GM23338 (cell line): ENCODE data around the gene CYFIP2. TPM values are rescaled to one million over a fixed set of nuclear protein-coding genes. Genes with fewer than 3 reads are reported as not detected.

ENCODE experiments used
- ATAC-seq: fragments of 200-7000 bp; cut with Tn5 transposase; 3 replicates; pipeline ENCODE4 v1.9.1; 2020
- DNase-seq: peaks from one replicate; pipeline ENCODE4 v3.0.0-alpha.2; 2015; ENCODE audit warnings: low spot score
- H2AFZ ChIP-seq: fragments of 200-600 bp; sonication (generic); 2 replicates; pipeline ENCODE4 v1.8.0; 2016; ENCODE audit warnings: antibody characterized with exemption, mild to moderate bottlenecking, moderate library complexity
- H3F3A ChIP-seq: fragments of 200-600 bp; sonication (generic); replicated peaks from 2 replicates; pipeline ENCODE4 v1.8.0; 2017; ENCODE audit warnings: antibody characterized with exemption, mixed run types, low read depth
- H3K27ac ChIP-seq: fragments of 200-600 bp; sonication (generic); 2 replicates; pipeline ENCODE4 v1.6.1; 2016; ENCODE audit warnings: low read depth
- H3K27me3 ChIP-seq: fragments of 200-600 bp; sonication (generic); 2 replicates; pipeline ENCODE4 v1.8.0; 2016; ENCODE audit warnings: mild to moderate bottlenecking, mixed run types, moderate library complexity; ENCODE audit not compliant: insufficient read depth
- H3K36me3 ChIP-seq: fragments of 200-600 bp; sonication (generic); 2 replicates; pipeline ENCODE4 v1.8.0; 2016; ENCODE audit warnings: mild to moderate bottlenecking; ENCODE audit not compliant: insufficient read depth
- H3K4me1 ChIP-seq: fragments of 200-600 bp; sonication (generic); 2 replicates; pipeline ENCODE4 v1.8.0; 2016; ENCODE audit warnings: mild to moderate bottlenecking, moderate library complexity; ENCODE audit not compliant: insufficient read depth
- H3K4me2 ChIP-seq: fragments of 200-600 bp; sonication (generic); 2 replicates; pipeline ENCODE4 v1.7.1; 2017; ENCODE audit warnings: mixed run types
- H3K4me3 ChIP-seq: fragments of 200-600 bp; sonication (generic); 2 replicates; pipeline ENCODE4 v1.6.1; 2016; ENCODE audit warnings: mixed run types
- H3K79me2 ChIP-seq: fragments of 200-600 bp; sonication (generic); replicated peaks from 2 replicates; pipeline ENCODE4 v1.8.0; 2017; ENCODE audit warnings: mild to moderate bottlenecking; ENCODE audit not compliant: insufficient read depth
- H3K9me2 ChIP-seq: fragments of 200-600 bp; sonication (generic); 2 replicates; pipeline ENCODE4 v1.8.0; 2017; ENCODE audit not compliant: insufficient read depth
- H4K20me1 ChIP-seq: fragments of 200-600 bp; sonication (generic); replicated peaks from 2 replicates; pipeline ENCODE4 v1.8.0; 2017; ENCODE audit warnings: mild to moderate bottlenecking; ENCODE audit not compliant: insufficient read depth
- H3K27ac Mint-ChIP-seq: 2 replicates; pipeline ENCODE4 v1.8.0; 2020; ENCODE audit warnings: inconsistent platforms, mild to moderate bottlenecking, moderate library complexity, mixed read lengths
- H3K27me3 Mint-ChIP-seq: 3 replicates; pipeline ENCODE4 v1.8.0; 2022; ENCODE audit warnings: low read depth, mild to moderate bottlenecking, moderate library complexity, mixed read lengths, inconsistent platforms; ENCODE audit not compliant: insufficient read depth, poor library complexity
- H3K36me3 Mint-ChIP-seq: 3 replicates; pipeline ENCODE4 v1.8.0; 2021; ENCODE audit warnings: low read depth, mild to moderate bottlenecking, inconsistent platforms, moderate library complexity, mixed read lengths
- H3K4me1 Mint-ChIP-seq: 3 replicates; pipeline ENCODE4 v1.8.0; 2020; ENCODE audit warnings: mild to moderate bottlenecking, inconsistent platforms, mixed read lengths
- H3K4me3 Mint-ChIP-seq: 3 replicates; pipeline ENCODE4 v1.8.0; 2021; ENCODE audit warnings: moderate library complexity, mild to moderate bottlenecking, inconsistent platforms, mixed read lengths
- H3K9me3 Mint-ChIP-seq: 3 replicates; pipeline ENCODE4 v1.8.0; 2020; ENCODE audit warnings: moderate library complexity, mild to moderate bottlenecking, inconsistent platforms, mixed read lengths
- JUNB ChIP-seq: IDR thresholded peaks from one replicate; pipeline ENCODE4 v1.6.1; 2016; ENCODE audit warnings: antibody characterized with exemption; ENCODE audit not compliant: unreplicated experiment
- polyA plus RNA-seq: library from polyadenylated mRNA; unstranded; fragments of >200 nt; fragmentation: Nextera tagmentation; extraction: Ambion mirVana; gene quantifications from 2 replicates; pipeline ENCODE4 v1.2.1, GENCODE V29; 2016
- total RNA-seq: library from RNA; depleted of rRNA; stranded (reverse); fragments of >200 nt; shearing (Covaris generic); gene quantifications from 2 replicates; pipeline ENCODE4 v1.2.3, GENCODE V29; 2014
- TF ChIP-seq, protein P1 (sequence below): fragments of 250-450 bp; sonication (Bioruptor Pico); IDR thresholded peaks from 2 replicates; pipeline ENCODE4 v1.5.0; 2020; ENCODE audit warnings: mild to moderate bottlenecking, moderate library complexity
- TF ChIP-seq, protein P2 (sequence below), 2 experiments: fragments of 200-600 bp in 1 of 2; sonication (generic) in 1 of 2; conservative IDR thresholded peaks; 2 replicates each; pipeline versions ENCODE4 v1.5.1 to v1.6.1; 2016 to 2017; ENCODE audit warnings: antibody characterized with exemption in 2 of 2, low read depth in 2 of 2, mild to moderate bottlenecking in 2 of 2, moderate library complexity in 1 of 2

Gene CYFIP2
- total and polyA plus RNA-seq, 2 experiments from 2014 or later = 54.1 to 98.4 TPM

DNA sequence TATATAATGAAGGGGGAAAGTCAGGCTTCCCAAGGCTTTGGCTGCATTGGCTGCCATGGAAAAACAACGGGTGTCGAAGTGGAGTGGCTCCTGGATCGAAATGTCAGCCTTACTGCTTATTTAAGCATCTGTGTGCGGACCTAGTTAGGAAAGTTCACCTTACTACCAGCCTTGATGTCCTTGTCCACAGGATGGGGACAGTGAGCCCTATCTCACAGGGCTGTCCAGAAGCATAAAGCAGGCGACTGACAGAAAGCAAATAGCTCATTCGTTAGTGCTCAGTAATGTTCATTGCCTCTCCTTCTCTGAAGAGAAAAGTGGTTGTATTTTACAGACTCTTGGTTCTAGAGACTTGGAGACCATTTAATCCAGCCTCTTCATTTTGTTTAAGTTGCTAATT, 112.6 kb downstream of the CYFIP2 start:
- no peak for ATAC-seq

More for the DNA sequence above, 112.6 kb downstream of the CYFIP2 start:
- no peaks in the 10 kb centered on the region for H3K27me3 ChIP-seq
- no peaks in the 10 kb centered on the region for H3K79me2 ChIP-seq
- H3F3A ChIP-seq = no peaks in the 10 kb centered on the region
- H3K4me1 Mint-ChIP-seq = 0 out of 3 replicates have a peak, but pooled peaks cover under 1% of the 10 kb centered on the region
- H3K4me2 ChIP-seq = no peak overlapping the region
- no peaks in the 10 kb centered on the region for H3K4me1 ChIP-seq
- H4K20me1 ChIP-seq = no peaks in the 10 kb centered on the region
- no peak overlapping the region for H3K27ac ChIP-seq
- H3K9me2 ChIP-seq = no peaks in the 10 kb centered on the region
- no peak for DNase-seq
- no peak overlapping the region for H2AFZ ChIP-seq
- no peak overlapping the region for H3K4me3 Mint-ChIP-seq
- H3K36me3 ChIP-seq = 0 out of 2 replicates have a peak, but pooled peaks cover 3% of the 10 kb centered on the region
- peaks cover 5% of the 10 kb centered on the region for H3K27me3 Mint-ChIP-seq
- H3K9me3 Mint-ChIP-seq = no peaks in the 10 kb centered on the region
- peaks cover 17% of the 10 kb centered on the region for H3K36me3 Mint-ChIP-seq
- no peak overlapping the region for H3K27ac Mint-ChIP-seq
- TF ChIP-seq, protein P1, sequence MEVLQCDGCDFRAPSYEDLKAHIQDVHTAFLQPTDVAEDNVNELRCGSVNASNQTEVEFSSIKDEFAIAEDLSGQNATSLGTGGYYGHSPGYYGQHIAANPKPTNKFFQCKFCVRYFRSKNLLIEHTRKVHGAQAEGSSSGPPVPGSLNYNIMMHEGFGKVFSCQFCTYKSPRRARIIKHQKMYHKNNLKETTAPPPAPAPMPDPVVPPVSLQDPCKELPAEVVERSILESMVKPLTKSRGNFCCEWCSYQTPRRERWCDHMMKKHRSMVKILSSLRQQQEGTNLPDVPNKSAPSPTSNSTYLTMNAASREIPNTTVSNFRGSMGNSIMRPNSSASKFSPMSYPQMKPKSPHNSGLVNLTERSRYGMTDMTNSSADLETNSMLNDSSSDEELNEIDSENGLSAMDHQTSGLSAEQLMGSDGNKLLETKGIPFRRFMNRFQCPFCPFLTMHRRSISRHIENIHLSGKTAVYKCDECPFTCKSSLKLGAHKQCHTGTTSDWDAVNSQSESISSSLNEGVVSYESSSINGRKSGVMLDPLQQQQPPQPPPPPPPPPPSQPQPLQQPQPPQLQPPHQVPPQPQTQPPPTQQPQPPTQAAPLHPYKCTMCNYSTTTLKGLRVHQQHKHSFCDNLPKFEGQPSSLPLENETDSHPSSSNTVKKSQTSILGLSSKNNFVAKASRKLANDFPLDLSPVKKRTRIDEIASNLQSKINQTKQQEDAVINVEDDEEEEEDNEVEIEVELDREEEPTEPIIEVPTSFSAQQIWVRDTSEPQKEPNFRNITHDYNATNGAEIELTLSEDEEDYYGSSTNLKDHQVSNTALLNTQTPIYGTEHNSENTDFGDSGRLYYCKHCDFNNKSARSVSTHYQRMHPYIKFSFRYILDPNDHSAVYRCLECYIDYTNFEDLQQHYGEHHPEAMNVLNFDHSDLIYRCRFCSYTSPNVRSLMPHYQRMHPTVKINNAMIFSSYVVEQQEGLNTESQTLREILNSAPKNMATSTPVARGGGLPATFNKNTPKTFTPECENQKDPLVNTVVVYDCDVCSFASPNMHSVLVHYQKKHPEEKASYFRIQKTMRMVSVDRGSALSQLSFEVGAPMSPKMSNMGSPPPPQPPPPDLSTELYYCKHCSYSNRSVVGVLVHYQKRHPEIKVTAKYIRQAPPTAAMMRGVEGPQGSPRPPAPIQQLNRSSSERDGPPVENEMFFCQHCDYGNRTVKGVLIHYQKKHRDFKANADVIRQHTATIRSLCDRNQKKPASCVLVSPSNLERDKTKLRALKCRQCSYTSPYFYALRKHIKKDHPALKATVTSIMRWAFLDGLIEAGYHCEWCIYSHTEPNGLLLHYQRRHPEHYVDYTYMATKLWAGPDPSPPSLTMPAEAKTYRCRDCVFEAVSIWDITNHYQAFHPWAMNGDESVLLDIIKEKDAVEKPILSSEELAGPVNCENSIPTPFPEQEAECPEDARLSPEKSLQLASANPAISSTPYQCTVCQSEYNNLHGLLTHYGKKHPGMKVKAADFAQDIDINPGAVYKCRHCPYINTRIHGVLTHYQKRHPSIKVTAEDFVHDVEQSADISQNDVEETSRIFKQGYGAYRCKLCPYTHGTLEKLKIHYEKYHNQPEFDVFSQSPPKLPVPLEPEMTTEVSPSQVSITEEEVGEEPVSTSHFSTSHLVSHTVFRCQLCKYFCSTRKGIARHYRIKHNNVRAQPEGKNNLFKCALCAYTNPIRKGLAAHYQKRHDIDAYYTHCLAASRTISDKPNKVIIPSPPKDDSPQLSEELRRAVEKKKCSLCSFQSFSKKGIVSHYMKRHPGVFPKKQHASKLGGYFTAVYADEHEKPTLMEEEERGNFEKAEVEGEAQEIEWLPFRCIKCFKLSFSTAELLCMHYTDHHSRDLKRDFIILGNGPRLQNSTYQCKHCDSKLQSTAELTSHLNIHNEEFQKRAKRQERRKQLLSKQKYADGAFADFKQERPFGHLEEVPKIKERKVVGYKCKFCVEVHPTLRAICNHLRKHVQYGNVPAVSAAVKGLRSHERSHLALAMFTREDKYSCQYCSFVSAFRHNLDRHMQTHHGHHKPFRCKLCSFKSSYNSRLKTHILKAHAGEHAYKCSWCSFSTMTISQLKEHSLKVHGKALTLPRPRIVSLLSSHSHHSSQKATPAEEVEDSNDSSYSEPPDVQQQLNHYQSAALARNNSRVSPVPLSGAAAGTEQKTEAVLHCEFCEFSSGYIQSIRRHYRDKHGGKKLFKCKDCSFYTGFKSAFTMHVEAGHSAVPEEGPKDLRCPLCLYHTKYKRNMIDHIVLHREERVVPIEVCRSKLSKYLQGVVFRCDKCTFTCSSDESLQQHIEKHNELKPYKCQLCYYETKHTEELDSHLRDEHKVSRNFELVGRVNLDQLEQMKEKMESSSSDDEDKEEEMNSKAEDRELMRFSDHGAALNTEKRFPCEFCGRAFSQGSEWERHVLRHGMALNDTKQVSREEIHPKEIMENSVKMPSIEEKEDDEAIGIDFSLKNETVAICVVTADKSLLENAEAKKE = no peak
- TF ChIP-seq, protein P2, sequence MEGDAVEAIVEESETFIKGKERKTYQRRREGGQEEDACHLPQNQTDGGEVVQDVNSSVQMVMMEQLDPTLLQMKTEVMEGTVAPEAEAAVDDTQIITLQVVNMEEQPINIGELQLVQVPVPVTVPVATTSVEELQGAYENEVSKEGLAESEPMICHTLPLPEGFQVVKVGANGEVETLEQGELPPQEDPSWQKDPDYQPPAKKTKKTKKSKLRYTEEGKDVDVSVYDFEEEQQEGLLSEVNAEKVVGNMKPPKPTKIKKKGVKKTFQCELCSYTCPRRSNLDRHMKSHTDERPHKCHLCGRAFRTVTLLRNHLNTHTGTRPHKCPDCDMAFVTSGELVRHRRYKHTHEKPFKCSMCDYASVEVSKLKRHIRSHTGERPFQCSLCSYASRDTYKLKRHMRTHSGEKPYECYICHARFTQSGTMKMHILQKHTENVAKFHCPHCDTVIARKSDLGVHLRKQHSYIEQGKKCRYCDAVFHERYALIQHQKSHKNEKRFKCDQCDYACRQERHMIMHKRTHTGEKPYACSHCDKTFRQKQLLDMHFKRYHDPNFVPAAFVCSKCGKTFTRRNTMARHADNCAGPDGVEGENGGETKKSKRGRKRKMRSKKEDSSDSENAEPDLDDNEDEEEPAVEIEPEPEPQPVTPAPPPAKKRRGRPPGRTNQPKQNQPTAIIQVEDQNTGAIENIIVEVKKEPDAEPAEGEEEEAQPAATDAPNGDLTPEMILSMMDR (conservative IDR thresholded peaks at IDR 0.05; ENCODE audit: low read depth in 2 of 2) = peak in 1 of 2 experiments; percentile 22; a peak in 2 of 4 replicates
- no peak for TF ChIP-seq JUNB
- H3K4me3 ChIP-seq = no peak overlapping the region
